ENCODE results near the gene DPYD. TPM values are rescaled to one million over a fixed set of nuclear protein-coding genes. Genes with fewer than 3 reads are reported as not detected.

The DPYD gene
- total RNA-seq, 4 donors from 2014 or later: 30.6 to 58.4 (median 35.4) TPM

DNA sequence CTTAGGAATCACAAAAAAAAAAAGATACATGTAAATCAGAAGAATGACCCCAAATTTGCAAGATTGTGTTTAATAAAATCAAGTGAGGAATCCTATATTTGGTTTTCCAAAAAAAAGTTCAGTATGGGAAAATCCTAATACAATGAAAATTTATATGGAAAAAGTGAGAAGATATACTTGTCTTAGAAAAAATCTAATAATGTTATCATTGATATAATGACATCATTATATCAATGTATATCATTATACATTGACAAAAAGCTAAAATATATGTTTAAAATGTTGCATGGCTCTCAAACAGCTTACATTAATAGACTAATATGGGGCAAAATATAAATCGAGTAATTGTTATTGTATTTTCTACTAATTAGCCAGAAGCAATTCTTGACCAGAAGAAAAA lies 37.0 kb downstream of the DPYD start:
- Histone ChIP-seq H3K27me3 (no peaks in the 10 kb centered on the region), H3K9me3 (peaks cover 0 to 12% (median 3%) of the 10 kb centered on the region in 3 donors), H3K36me3 (peaks cover 0 to 25% (median 3%) of the 10 kb centered on the region in 3 donors), H3K4me1 (no peaks in the 10 kb centered on the region), H3K27ac (no peak overlapping the region), H3K4me3 (no peak overlapping the region)
- DNase-seq: no peak
- TF ChIP-seq, protein P1, sequence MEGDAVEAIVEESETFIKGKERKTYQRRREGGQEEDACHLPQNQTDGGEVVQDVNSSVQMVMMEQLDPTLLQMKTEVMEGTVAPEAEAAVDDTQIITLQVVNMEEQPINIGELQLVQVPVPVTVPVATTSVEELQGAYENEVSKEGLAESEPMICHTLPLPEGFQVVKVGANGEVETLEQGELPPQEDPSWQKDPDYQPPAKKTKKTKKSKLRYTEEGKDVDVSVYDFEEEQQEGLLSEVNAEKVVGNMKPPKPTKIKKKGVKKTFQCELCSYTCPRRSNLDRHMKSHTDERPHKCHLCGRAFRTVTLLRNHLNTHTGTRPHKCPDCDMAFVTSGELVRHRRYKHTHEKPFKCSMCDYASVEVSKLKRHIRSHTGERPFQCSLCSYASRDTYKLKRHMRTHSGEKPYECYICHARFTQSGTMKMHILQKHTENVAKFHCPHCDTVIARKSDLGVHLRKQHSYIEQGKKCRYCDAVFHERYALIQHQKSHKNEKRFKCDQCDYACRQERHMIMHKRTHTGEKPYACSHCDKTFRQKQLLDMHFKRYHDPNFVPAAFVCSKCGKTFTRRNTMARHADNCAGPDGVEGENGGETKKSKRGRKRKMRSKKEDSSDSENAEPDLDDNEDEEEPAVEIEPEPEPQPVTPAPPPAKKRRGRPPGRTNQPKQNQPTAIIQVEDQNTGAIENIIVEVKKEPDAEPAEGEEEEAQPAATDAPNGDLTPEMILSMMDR (IDR thresholded peaks at IDR 0.05): no peak
- TF ChIP-seq POLR2A (IDR thresholded peaks at IDR 0.05): no peak
- intact Hi-C loops (cut with DNase I): no loop called here
- 87 to 90% methylated on average over 1 of the region's 1 CpG for WGBS, 2 donors

DNA sequence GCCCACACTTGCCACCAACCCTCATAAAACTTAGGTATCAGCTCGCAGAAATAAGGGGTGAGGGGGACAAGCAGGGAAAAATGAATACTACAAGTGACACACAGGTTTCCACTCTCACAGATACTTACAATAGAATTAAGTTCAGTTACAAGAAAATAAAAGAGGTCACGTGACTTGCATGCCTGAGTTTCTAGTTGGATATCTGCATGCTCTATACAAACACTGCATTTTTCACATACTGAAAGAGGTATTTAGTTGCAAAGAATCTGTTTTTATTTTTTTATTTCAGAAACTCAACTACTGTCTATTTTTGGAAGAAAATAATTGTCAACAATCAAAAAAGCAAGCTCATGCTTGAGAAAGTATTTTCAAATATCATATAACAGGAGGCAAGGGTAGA lies 43.5 kb downstream of the DPYD start:
- Histone ChIP-seq H3K4me1 (no peaks in the 10 kb centered on the region), H3K27ac (no peak overlapping the region), H3K36me3 (peaks cover 0 to 16% (median 3%) of the 10 kb centered on the region in 3 donors), H3K27me3 (no peaks in the 10 kb centered on the region), H3K4me3 (no peak overlapping the region), H3K9me3 (no peaks in the 10 kb centered on the region)
- 91 to 97% methylated on average over 2 of the region's 2 CpGs for WGBS, 2 donors
- no peak for DNase-seq
- intact Hi-C loops (cut with DNase I): no loop called here
- TF ChIP-seq POLR2A (IDR thresholded peaks at IDR 0.05): no peak
- TF ChIP-seq, protein P1 (IDR thresholded peaks at IDR 0.05): no peak

DNA sequence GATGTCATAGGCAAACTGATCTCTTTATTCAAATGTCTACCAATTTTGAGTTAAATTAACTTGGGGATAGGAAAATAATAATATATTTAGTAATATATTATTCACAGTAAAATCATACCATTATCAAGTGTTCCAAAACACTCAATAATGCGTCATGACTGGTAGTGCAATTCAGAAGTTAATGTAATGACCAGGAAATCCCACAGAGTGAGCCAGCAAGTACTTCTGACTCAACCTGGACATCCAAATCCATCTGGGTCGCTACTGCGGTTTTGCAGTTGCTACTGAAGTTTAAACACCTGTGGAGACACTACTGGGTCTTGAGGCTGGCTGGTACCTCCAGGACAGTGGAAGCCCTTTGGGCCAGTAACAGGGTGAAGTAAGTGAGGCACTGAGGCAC lies 44.8 kb downstream of the DPYD start:
- Histone ChIP-seq H3K36me3 (peaks cover 0 to 3% (median 3%) of the 10 kb centered on the region in 3 donors), H3K9me3 (no peaks in the 10 kb centered on the region), H3K4me3 (no peak overlapping the region), H3K27ac (no peak overlapping the region), H3K4me1 (no peaks in the 10 kb centered on the region), H3K27me3 (no peaks in the 10 kb centered on the region)
- intact Hi-C loops (cut with DNase I): no loop called here
- no peak for DNase-seq
- WGBS, 2 donors: 71 to 82% methylated on average over 3 of the region's 3 CpGs
- TF ChIP-seq POLR2A (IDR thresholded peaks at IDR 0.05): no peak
- TF ChIP-seq, protein P1 (IDR thresholded peaks at IDR 0.05): no peak

GRCh38 chr1:97870589-97870988 lies 50.2 kb downstream of the DPYD start:
- Histone ChIP-seq H3K4me1 (no peaks in the 10 kb centered on the region), H3K36me3 (no peaks in the 10 kb centered on the region), H3K27ac (no peak overlapping the region), H3K27me3 (no peaks in the 10 kb centered on the region), H3K4me3 (no peak overlapping the region), H3K9me3 (no peaks in the 10 kb centered on the region)
- TF ChIP-seq POLR2A (IDR thresholded peaks at IDR 0.05): no peak
- 74 to 76% methylated on average over 7 of the region's 7 CpGs for WGBS, 2 donors
- intact Hi-C loops (cut with DNase I): no loop called here
- no peak for DNase-seq

GRCh38 chr1:97869441-97869840 lies 51.4 kb downstream of the DPYD start:
- H3K4me1 ChIP-seq: no peaks in the 10 kb centered on the region
- no peak overlapping the region for H3K27ac ChIP-seq
- WGBS, 2 donors: 32 to 34% methylated on average over 2 of the region's 2 CpGs
- intact Hi-C loops (cut with DNase I): no loop called here
- H3K36me3 ChIP-seq: no peaks in the 10 kb centered on the region
- DNase-seq: no peak
- TF ChIP-seq, protein P1 (IDR thresholded peaks at IDR 0.05): no peak
- no peak for TF ChIP-seq POLR2A (IDR thresholded peaks at IDR 0.05)
- no peaks in the 10 kb centered on the region for H3K27me3 ChIP-seq
- H3K4me3 ChIP-seq: no peak overlapping the region
- H3K9me3 ChIP-seq: no peaks in the 10 kb centered on the region

DNA sequence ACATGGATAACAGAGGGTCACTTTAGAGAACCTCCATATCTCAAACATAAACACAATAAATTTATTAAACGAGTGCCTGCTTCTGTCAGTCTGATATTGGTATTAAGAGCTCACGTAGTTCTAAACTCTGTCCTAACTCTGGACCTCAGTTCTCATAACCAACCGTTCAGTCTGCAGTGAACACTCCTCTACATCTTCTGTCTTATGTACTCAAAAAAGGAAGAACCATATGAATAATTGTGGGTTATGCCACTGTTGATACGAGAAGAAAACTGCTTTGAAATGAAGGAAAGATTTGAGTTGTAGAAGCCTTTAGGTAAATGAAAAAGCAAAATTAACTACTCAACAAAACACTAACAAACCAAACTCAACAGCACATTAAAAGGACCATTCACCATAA lies 53.7 kb downstream of the DPYD start:
- Histone ChIP-seq H3K27me3 (no peaks in the 10 kb centered on the region), H3K9me3 (no peaks in the 10 kb centered on the region), H3K36me3 (no peaks in the 10 kb centered on the region), H3K4me1 (no peaks in the 10 kb centered on the region), H3K4me3 (no peak overlapping the region), H3K27ac (no peak overlapping the region)
- DNase-seq: no peak
- WGBS, 2 donors: 77 to 100% methylated on average over 4 of the region's 4 CpGs
- TF ChIP-seq, protein P1 (IDR thresholded peaks at IDR 0.05): no peak
- TF ChIP-seq POLR2A (IDR thresholded peaks at IDR 0.05): no peak
- intact Hi-C loops (cut with DNase I): no loop called here
